Stimulated activated CD4-positive, alpha-beta T cell treated with anti-CD3 and anti-CD28 coated beads, Interleukin-4, amount 100 ng/mL, for 24 hours (primary cell): ENCODE results near the gene SPINT2.

Source experiments
- DNase-seq: peaks from one replicate; pipeline ENCODE4 v3.0.0-alpha.2; 2020

Gene SPINT2

DNA sequence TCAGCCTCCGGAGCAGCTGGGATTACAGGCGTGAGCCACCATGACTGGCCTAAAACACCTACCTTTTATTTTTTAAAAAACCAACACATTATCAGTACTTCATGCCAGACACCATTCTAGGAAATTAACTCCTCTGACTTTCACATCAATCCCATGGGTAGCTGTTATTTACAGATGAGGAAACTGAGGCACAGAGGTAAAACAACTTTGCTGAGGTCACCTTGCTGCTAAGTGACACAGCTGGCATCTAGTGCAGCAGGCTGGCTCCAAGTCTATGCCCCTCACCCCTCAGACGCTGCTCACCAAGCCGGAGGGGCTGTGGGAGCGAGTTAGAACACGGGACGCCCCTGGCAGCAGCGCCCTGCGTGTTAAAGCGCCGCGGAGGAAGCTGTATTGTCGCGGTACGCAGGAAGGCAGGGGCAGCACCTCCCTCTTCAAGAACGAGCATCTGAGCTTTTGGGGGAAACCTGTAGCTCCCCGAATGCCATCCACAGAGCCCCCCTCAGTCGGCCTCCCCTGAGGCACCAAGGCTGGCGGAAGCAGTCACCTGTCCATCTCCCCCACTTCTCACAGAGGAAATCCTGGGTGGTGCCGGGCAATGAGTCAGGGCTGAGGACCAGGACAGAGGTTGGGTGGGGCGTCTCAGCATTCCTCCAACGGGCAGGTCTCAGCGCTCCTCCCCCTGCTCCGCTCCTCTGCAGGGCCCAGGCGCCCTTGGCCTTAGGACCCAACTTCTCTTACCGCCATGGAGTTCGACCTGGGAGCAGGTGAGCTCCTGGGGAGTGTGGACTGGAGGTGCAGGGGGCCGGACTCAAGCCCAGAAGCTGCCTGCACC, 39.4 kb downstream of the SPINT2 start, which contains the start of gene C19orf33:
C19orf33 (plus strand) TSS at position 735 of the 835 bp plus-strand sequence; CDS start at position 746, 11 bp downstream.
- no peak for DNase-seq

GRCh38 chr19:38304352-38304865, 40.0 kb downstream of the SPINT2 start:
- DNase-seq = no peak

DNA sequence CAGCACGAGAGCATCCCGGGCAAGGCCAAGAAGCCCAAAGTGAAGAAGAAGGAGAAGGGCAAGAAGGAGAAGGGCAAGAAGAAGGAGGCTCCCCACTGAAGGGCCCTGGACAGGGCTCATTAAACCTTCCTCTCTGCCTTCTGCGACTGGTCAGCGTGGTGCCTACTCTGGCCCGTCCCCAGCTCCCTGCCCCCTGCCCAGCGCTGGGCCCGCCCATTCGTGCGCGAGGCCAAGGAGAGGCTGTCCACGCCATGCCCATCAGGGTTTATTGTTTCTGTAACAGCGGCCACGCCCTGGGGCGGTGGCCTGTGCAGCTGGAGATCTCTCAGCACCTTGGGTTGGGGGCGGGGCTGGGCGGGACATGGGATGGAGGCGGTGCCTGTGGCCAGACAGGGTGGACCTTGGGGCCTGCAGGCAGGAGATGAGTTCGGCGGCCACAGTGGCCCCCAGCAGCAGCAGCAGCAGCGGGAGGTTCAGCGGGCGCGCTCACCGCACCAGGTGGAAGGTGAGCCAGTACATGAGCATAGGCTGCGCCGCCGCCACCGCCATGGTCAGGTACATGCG, 40.6 kb downstream of the SPINT2 start:
- DNase-seq = no peak

DNA sequence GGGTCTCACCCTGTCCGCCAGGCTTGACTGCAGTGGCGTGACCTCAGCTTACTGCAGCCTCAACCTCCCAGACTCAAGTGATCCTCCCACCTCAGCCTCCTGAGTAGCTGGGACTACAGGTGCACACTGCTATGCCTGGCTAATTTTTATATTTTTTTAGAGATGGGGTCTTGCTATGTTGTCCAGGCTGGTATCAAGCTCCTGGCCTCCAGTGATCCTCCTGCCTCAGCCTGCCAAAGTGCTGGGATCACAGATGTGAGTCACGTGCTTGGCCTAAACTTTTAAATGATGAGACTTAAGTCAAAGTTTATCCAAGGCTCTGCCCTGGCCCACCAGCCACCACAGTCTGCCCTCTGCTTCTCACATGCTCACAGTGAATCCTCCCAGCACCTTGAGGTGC, 41.9 kb downstream of the SPINT2 start:
- no peak for DNase-seq

DNA sequence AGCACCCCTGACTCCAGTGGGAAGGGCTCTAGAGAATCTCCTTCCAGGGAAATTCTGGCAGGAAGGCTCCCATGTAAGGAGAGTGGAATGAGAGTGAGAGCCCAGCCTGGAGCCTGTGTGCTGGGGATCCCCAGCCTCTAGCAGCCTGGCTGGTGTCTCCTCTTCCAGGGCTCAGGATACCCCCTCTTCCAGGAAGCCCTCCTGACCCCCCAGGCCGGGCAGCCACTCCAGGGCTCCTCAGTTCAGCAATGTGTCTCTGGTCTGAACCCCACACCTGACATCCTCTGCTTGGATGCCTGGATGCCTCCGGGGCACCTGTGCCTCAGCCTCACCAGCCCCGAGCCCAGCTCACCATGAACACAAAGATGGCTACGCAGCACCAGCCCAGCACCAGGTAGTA, 42.7 kb downstream of the SPINT2 start:
- DNase-seq = no peak

DNA sequence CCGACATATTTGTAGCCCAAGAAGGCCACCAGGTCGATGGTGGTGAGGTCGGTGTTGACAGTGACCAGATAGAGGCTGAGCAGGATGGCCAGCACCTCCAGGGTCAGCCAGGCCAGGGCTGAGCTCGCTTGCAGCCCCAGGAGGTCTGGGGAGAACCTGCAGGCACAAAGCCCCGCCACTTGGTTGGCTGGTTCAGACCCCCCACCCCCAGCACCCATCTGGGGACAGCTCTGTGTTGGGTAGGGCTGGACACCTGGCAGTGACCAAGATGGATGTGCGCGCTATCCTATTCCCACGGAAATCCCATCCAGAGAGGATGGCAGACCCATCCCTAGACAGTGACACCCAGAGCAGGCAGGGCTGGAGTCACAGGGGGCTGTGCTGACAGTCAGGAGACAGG, 43.2 kb downstream of the SPINT2 start:
- DNase-seq = no peak

GRCh38 chr19:38308006-38308766, 43.8 kb downstream of the SPINT2 start:
- DNase-seq = no peak

DNA sequence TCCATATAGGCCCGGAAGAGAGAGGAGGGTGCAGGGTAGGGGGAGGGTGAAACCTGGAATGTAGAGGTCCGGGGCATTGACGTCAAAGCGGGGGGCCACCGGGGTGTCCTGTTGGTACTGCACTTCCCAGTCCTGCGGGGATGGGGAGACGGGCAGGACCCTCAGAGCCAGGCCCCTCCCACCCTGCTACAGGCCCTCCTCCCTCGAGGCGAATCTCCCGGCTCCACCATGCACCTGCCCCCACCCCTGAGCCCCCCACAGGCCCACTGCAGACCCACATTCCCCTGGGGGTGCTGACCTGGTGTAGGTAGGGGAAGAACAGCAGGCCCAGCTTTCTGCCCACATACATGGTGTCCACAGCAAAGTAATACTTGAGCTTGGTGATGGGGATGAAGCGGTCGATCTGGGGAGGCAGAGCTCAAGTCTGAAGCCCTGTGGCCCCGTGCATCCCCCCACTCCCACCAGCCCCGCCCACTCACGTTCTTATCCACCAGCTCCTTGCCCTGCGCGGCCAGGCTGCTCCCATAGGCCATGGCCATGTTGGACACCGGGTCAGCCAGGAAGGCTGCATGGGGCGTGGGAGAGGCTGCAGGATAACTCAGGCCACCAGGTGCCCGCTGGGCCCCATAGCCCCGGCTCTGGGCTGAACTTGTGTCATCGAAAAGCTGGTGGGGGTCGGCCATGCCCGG, 44.7 kb downstream of the SPINT2 start:
- DNase-seq = no peak

- DNase-seq = no peak
Measured at GRCh38 chr19:38309615-38310278, 45.4 kb downstream of the SPINT2 start.

DNA sequence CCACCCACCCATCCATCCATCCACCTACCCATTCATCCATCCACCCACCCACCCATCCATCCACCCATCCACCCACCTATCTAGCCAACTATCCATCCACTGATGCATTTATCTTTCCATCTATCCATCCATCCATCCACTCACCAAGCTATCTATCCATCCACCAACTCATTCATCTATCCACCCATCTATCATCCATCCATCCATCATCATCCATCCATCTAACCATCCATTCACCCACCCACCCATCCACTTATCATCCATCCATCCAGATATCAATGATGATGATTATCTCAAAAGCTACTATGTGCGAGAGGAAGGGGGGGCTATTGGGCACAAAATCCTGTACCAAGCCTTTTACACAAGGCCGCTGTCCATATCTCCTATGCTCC, 45.9 kb downstream of the SPINT2 start:
- DNase-seq = no peak

DNA sequence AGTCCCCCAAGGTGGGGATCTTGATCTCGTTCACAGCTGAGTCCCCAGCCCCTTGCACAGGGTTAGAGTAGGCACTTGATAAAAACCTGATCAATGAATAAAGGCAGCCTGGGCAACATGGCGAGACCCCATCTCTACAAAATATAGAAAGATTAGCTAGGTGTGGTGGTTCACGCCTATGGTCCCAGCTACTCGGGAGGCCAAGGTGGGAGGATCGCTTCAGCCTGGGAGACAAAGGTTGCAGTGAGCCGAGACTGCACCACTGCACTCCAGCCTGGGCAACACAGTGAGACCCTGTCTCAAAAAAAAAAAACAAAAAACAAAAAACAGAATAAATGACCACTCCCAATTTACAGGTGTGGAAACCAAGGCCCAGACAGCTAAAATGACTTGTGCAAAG, 46.6 kb downstream of the SPINT2 start:
- no peak for DNase-seq

GRCh38 chr19:38315657-38316476, 51.5 kb downstream of the SPINT2 start, which contains the start of gene YIF1B:
YIF1B (minus strand) TSS chr19:38315947; CDS start chr19:38315917, 30 bp downstream.
- peak; percentile 95 for DNase-seq

DNA sequence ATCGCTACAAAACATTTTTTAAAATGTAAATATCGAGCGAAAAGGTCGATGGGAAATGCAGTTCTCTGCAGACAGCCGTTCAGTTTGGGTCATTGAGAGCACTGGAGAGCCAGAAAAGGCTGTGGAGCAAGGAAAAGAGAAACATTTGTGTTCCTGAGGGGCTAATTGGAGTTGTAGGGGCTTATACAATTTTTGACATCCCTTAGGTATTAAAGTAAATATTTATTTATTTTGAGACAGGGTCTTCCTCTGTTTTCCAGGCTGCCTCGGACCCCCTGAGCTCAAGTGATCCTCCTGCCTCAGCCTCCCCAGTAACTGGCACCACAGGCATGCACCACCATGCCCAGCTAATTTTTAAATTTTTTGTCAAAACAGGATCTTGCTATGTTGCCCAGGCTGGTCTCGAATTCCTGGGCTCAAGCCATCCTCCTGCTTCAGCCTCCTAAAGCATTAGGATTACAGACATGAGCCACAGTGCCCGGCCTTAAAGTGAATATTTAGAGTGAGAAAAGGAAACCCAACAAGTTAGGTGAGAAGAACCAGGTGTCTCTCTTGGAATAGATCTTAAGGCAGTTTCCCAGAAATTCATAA, 52.2 kb downstream of the SPINT2 start:
- DNase-seq = no peak

DNA sequence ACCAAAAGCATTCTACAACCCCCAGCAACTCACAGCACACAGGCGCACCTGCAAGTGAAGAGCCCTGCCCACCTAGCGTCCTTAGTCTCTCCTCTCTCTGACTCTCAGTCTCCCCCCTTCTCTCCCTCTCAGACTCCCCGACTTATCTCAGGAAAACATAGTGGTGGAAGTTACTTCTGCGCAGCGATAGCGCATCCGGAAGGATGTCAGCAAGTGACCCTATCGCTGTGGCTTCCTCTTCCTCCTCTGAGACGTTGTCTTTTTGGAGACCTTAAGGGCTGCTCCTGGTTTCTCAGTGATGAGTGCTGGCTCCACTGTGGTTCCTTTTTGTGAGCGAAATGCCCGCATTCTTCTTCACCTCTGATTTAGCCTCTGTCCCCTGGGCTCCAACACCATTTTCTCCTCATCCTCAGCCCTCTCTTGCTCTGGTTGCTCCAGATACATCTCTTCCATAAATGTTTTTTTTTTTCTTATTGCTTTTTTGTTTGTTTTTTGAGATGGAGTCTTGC, 52.8 kb downstream of the SPINT2 start:
- DNase-seq = peak; percentile 29

GRCh38 chr19:38318660-38319059, 54.3 kb downstream of the SPINT2 start:
- no peak for DNase-seq

- DNase-seq = peak; percentile 53
Measured at GRCh38 chr19:38319421-38320258, 55.3 kb downstream of the SPINT2 start, which contains the start of gene KCNK6. KCNK6 (plus strand) TSS chr19:38319845; CDS start chr19:38319951, 106 bp downstream.

- no peak for DNase-seq
Measured at GRCh38 chr19:38320969-38321339, 56.6 kb downstream of the SPINT2 start.

DNA sequence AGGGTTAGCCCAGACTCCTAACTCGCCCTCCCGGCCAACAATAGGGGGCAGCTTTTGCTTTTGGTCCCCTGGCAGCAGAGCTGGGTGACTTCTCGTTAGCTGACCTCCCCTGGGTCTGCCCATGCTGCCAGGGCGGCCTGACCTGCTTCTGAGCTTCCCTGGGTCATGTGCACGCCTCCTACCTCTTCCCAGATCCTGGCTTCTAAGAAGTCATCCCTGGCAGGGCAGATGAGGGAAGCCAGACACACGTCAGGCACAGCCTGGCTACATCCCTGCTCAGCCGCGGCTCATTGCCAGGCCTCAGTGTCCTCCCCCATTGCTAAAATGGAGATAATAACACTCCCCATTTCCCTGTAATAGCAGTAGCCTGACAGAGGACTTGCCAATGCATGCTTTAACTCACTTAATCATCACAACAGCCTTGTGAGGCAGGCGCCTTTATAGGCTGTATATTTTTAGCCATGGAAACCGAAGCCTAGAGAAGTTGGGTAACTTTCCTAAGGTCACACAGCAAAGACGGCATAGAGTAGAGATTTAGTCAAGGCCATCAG, 57.3 kb downstream of the SPINT2 start:
- no peak for DNase-seq

GRCh38 chr19:38323291-38323690, 58.9 kb downstream of the SPINT2 start:
- no peak for DNase-seq
